ENCODE measurements around the gene ATG9A. TPM values are rescaled to one million over a fixed set of nuclear protein-coding genes. Genes with fewer than 3 reads are reported as not detected.

ATG9A gene
- total RNA-seq, 1 donor from 2014 or later, result 135 TPM

DNA sequence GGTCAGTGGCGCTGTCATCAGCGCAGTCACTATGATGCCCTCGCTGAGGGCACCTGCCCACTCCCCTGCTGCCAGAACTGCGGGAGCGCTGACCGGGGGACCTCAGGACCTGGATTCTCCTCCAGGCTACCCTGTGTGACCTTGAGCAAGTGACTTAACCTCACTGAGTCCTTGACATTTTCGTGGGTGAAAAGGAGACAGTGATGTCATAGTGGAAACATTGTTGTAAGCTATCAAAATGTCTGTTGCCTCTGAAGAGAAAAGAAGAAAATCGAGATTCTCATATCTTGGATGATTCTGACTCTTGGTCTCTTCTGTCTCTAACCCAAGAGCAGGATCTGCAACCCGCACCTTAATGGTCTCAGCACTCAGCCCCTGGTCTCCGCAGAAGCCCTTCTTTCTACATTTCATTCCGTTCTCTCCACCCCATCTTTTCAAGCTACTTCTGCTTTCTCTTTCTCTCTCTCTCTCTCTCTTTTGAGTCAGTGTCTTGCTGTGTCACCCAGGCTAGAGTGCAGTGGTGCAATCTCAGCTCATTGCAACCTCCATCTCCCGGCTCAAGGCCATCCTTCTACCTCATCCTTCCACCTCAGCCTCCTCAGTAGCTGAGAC is 25.3 kb upstream of the ATG9A start:
- Histone ChIP-seq H3K9me3 (no peaks in the 10 kb centered on the region), H3K27ac (peak overlapping the region; percentile 96 to 99), H3K4me3 (peak overlapping the region; percentile 70 to 73), H3K36me3 (peaks cover 0 to 16% of the 10 kb centered on the region in 2 donors), H3K27me3 (no peaks in the 10 kb centered on the region), H3K4me1 (peaks cover 13 to 34% of the 10 kb centered on the region in 2 donors)
- DNase-seq (ENCODE audit: low spot score in 2 of 2), result no peak
- intact Hi-C loops (cut with DNase I), result loop anchor here (1.0 to 2.0 kb wide), 2 partner anchors 20 to 40 kb away; no protein-coding TSS in a partner anchor
- TF ChIP-seq, protein P1, sequence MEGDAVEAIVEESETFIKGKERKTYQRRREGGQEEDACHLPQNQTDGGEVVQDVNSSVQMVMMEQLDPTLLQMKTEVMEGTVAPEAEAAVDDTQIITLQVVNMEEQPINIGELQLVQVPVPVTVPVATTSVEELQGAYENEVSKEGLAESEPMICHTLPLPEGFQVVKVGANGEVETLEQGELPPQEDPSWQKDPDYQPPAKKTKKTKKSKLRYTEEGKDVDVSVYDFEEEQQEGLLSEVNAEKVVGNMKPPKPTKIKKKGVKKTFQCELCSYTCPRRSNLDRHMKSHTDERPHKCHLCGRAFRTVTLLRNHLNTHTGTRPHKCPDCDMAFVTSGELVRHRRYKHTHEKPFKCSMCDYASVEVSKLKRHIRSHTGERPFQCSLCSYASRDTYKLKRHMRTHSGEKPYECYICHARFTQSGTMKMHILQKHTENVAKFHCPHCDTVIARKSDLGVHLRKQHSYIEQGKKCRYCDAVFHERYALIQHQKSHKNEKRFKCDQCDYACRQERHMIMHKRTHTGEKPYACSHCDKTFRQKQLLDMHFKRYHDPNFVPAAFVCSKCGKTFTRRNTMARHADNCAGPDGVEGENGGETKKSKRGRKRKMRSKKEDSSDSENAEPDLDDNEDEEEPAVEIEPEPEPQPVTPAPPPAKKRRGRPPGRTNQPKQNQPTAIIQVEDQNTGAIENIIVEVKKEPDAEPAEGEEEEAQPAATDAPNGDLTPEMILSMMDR (IDR thresholded peaks at IDR 0.05), result no peak

- TF ChIP-seq, protein P1 (IDR thresholded peaks at IDR 0.05), result peak in 1 of 3 experiments; percentile 8
- H3K27me3 ChIP-seq, result no peaks in the 10 kb centered on the region
- H3K27ac ChIP-seq, result peak within 1 kb of the TSS; percentile 96 to 99
- DNase-seq (ENCODE audit: low spot score in 2 of 2), result peak; percentile 58 to 93
- no peaks in the 10 kb centered on the region for H3K9me3 ChIP-seq
- intact Hi-C loops (cut with DNase I), result loop anchor here (1.0 to 2.0 kb wide), 3 partner anchors 20 to 77 kb away; partner anchors contain the start of gene CNPPD1
- peaks cover 15 to 39% of the 10 kb centered on the region in 2 donors for H3K4me1 ChIP-seq
- peaks cover 0 to 16% of the 10 kb centered on the region in 2 donors for H3K36me3 ChIP-seq
- H3K4me3 ChIP-seq, result peak within 1 kb of the TSS; percentile 70 to 73
Observed at GRCh38 chr2:219253753-219254589, 24.5 kb upstream of the ATG9A start, which contains the start of gene TUBA4A. TSS of gene TUBA4A (minus strand) at chr2:219253918. CDS start at chr2:219253858, 60 bp downstream.

GRCh38 chr2:219252900-219253752 is 23.7 kb upstream of the ATG9A start, which contains the start of gene TUBA4B:
TSS of gene TUBA4B (plus strand) at chr2:219253243. CDS start at chr2:219253408, 165 bp downstream.
- TF ChIP-seq, protein P1 (IDR thresholded peaks at IDR 0.05), result no peak
- peaks cover 4 to 20% of the 10 kb centered on the region in 2 donors for H3K36me3 ChIP-seq
- DNase-seq (ENCODE audit: low spot score in 2 of 2), result peak; percentile 29 to 78
- intact Hi-C loops (cut with DNase I), result loop anchor here (2.0 kb wide), 1 partner anchor 76 kb away; the partner anchor contains the start of gene CNPPD1
- H3K27me3 ChIP-seq, result no peaks in the 10 kb centered on the region
- H3K27ac ChIP-seq, result peak within 1 kb of the TSS; percentile 96 to 99
- no peaks in the 10 kb centered on the region for H3K9me3 ChIP-seq
- H3K4me3 ChIP-seq, result peak within 1 kb of the TSS; percentile 70 to 73
- peaks cover 24 to 47% of the 10 kb centered on the region in 2 donors for H3K4me1 ChIP-seq

DNA sequence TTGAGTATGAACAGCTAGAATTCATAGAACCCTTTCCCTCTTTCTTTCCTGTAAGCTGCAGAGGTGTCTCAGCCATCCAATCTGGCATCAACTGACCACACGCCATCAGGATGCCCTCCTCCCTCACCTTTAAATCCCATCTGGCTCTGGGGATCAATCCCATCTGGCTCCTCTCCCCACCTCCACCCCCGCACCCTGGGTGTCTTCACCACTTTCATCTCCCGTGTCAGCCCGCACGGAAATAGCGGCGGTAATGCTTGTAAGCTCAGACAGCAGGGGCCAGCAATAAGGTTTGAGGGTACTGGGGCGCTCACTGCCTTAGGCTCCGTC is 23.1 kb upstream of the ATG9A start:
- TF ChIP-seq, protein P1 (IDR thresholded peaks at IDR 0.05), result no peak
- Histone ChIP-seq H3K9me3 (no peaks in the 10 kb centered on the region), H3K36me3 (peaks cover 9 to 23% of the 10 kb centered on the region in 2 donors), H3K27me3 (no peaks in the 10 kb centered on the region), H3K4me1 (peaks cover 24 to 50% of the 10 kb centered on the region in 2 donors), H3K27ac (peak overlapping the region; percentile 96 to 99), H3K4me3 (peak overlapping the region; percentile 70 to 73)
- DNase-seq (ENCODE audit: low spot score in 2 of 2), result no peak
- intact Hi-C loops (cut with DNase I), result loop anchor here (2.0 kb wide), 1 partner anchor 76 kb away; the partner anchor contains the start of gene CNPPD1

DNA sequence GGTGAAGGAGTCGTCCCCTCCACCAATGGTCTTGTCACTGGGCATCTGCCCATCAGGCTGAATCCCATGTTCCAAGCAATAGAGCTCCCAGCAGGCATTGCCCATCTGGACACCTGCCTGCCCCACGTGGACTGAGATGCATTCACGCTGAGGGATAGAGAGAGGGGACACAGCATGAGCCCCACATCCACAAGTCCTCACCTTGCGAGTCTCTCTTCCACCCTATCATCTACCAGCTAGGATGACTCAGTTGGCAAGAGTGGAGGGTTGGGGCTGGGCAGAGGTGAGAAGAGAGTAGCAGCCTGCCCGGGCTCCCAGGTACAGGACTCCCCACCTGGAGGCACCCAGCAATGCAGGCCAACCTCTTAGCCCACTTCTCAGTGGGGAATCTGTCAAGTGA is 22.6 kb upstream of the ATG9A start:
- H3K27me3 ChIP-seq, result no peaks in the 10 kb centered on the region
- H3K27ac ChIP-seq, result peak overlapping the region; percentile 96 to 99
- DNase-seq (ENCODE audit: low spot score in 2 of 2), result no peak
- H3K9me3 ChIP-seq, result no peaks in the 10 kb centered on the region
- peaks cover 24 to 52% of the 10 kb centered on the region in 2 donors for H3K4me1 ChIP-seq
- intact Hi-C loops (cut with DNase I), result loop anchor here (2.0 kb wide), 1 partner anchor 75 kb away; the partner anchor contains the start of gene CNPPD1
- peaks cover 9 to 23% of the 10 kb centered on the region in 2 donors for H3K36me3 ChIP-seq
- H3K4me3 ChIP-seq, result peak overlapping the region; percentile 70 to 73
- TF ChIP-seq, protein P1 (IDR thresholded peaks at IDR 0.05), result no peak
